Caco-2 (cell line): ENCODE data around the gene MCAM. TPM values are rescaled to one million over a fixed set of nuclear protein-coding genes. Genes with fewer than 3 reads are reported as not detected.

Experiments
- Bru-seq: library from RNA; stranded (reverse); fragments of 400-500 nt; gene quantifications from one replicate; lab custom pipeline; 2021; lab: Mats Ljungman, UMichigan
- BruChase-seq, 2 experiments: library from RNA; stranded (reverse); fragments of 400-500 nt; gene quantifications; one replicate each; lab custom pipeline; 2021; lab: Mats Ljungman, UMichigan
- BruUV-seq: library from RNA; stranded (reverse); fragments of 400-500 nt; replicated peaks from 2 replicates; lab custom pipeline; 2021; lab: Mats Ljungman, UMichigan
- CTCF ChIA-PET: fragments of 300-600 bp; sonication (Branson Sonifier 250); formaldehyde crosslinking; loops from one replicate; lab custom pipeline; 2022; ENCODE audit warnings: antibody characterized with exemption; lab: Charles Lee
- POLR2A ChIA-PET: fragments of 300-600 bp; sonication (Branson Sonifier 250); formaldehyde crosslinking; loops from one replicate; lab custom pipeline; 2022; ENCODE audit warnings: antibody characterized with exemption; lab: Charles Lee
- DNase-seq, 2 experiments: peaks; one replicate each; pipeline versions ENCODE4 v3.0.0 to v3.0.0-alpha.2; 2020 to 2022
- H3K27me3 ChIP-seq: replicated peaks from 2 replicates; pipeline ENCODE4 v1.6.0; 2011; ENCODE audit warnings: low read length; ENCODE audit not compliant: control insufficient read depth, insufficient read depth
- H3K36me3 ChIP-seq: 2 replicates; pipeline ENCODE4 v1.5.1; 2011; ENCODE audit warnings: low read length; ENCODE audit not compliant: control insufficient read depth, insufficient read depth
- H3K4me1 ChIP-seq: fragments of 250-450 bp; sonication (Bioruptor Pico); 2 replicates; pipeline ENCODE4 v1.5.1; 2020; ENCODE audit warnings: mild to moderate bottlenecking
- H3K4me3 ChIP-seq: 2 replicates; pipeline ENCODE4 v1.5.1; 2011; ENCODE audit warnings: low read depth, mild to moderate bottlenecking, control low read depth, low read length
- H3K9me3 ChIP-seq: fragments of 250-450 bp; sonication (Bioruptor Pico); 2 replicates; pipeline ENCODE4 v1.5.1; 2020; ENCODE audit warnings: mild to moderate bottlenecking, moderate library complexity
- H3K27ac Mint-ChIP-seq: one replicate; pipeline ENCODE4 v1.8.0; 2022; ENCODE audit warnings: mixed read lengths; ENCODE audit not compliant: unreplicated experiment
- H3K27me3 Mint-ChIP-seq: one replicate; pipeline ENCODE4 v1.8.0; 2022; ENCODE audit warnings: mixed read lengths; ENCODE audit not compliant: insufficient read depth, unreplicated experiment
- H3K36me3 Mint-ChIP-seq: one replicate; pipeline ENCODE4 v1.8.0; 2022; ENCODE audit warnings: mild to moderate bottlenecking, mixed read lengths; ENCODE audit not compliant: insufficient read depth, unreplicated experiment
- H3K4me1 Mint-ChIP-seq: one replicate; pipeline ENCODE4 v1.8.0; 2022; ENCODE audit warnings: low read depth, mixed read lengths; ENCODE audit not compliant: unreplicated experiment
- H3K4me3 Mint-ChIP-seq: one replicate; pipeline ENCODE4 v1.8.0; 2022; ENCODE audit warnings: mild to moderate bottlenecking, moderate library complexity, mixed read lengths; ENCODE audit not compliant: unreplicated experiment
- H3K9me3 Mint-ChIP-seq: one replicate; pipeline ENCODE4 v1.8.0; 2022; ENCODE audit warnings: mixed read lengths; ENCODE audit not compliant: unreplicated experiment
- intact Hi-C: fragments of 100-400 bp; cut with micrococcal nuclease; formaldehyde crosslinking; loops from one replicate; pipeline ENCODE4 v1.10.0; 2022; ENCODE audit not compliant: unreplicated experiment
- long read RNA-seq: library from polyadenylated mRNA; stranded (forward); transcript quantifications from one replicate; pipeline ENCODE4 v2.0.0, GENCODE V29; 2022
- total RNA-seq: library from RNA; stranded (reverse); gene quantifications from 2 replicates; pipeline ENCODE4 v1.2.3, GENCODE V29; 2022
- TF ChIP-seq, protein P1 (sequence below), 2 experiments: fragments of 200-600 bp in 1 of 2; IDR thresholded peaks; 1 replicate in 1 of 2; 2 replicates in 1 of 2; pipeline versions ENCODE4 v1.5.1 to v1.8.0; 2011 to 2022; ENCODE audit warnings: antibody characterized with exemption in 1 of 2, control low read depth in 1 of 2, inconsistent platforms in 1 of 2, low read depth in 1 of 2, low read length in 1 of 2, mild to moderate bottlenecking in 1 of 2, moderate library complexity in 1 of 2; ENCODE audit not compliant: insufficient read depth in 1 of 2, severe bottlenecking in 1 of 2, unreplicated experiment in 1 of 2

Gene MCAM, protein sequence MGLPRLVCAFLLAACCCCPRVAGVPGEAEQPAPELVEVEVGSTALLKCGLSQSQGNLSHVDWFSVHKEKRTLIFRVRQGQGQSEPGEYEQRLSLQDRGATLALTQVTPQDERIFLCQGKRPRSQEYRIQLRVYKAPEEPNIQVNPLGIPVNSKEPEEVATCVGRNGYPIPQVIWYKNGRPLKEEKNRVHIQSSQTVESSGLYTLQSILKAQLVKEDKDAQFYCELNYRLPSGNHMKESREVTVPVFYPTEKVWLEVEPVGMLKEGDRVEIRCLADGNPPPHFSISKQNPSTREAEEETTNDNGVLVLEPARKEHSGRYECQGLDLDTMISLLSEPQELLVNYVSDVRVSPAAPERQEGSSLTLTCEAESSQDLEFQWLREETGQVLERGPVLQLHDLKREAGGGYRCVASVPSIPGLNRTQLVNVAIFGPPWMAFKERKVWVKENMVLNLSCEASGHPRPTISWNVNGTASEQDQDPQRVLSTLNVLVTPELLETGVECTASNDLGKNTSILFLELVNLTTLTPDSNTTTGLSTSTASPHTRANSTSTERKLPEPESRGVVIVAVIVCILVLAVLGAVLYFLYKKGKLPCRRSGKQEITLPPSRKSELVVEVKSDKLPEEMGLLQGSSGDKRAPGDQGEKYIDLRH
- total RNA-seq (8.3 and 9.8 TPM in 2 replicates), Bru-seq, nascent RNA (percentile 39 among the genes with signal in this experiment), BruChase-seq, experiment 1, labeled RNA remaining after a 2-hour chase (percentile 52 among the genes with signal in this experiment), BruChase-seq, experiment 2, labeled RNA remaining after a 6-hour chase (percentile 68 among the genes with signal in this experiment)
- long read RNA-seq, partial matches to known transcripts = 0 of 4 reads
- long read RNA-seq, other reads (novel, unspliced or antisense) = 3 of 4 reads

DNA sequence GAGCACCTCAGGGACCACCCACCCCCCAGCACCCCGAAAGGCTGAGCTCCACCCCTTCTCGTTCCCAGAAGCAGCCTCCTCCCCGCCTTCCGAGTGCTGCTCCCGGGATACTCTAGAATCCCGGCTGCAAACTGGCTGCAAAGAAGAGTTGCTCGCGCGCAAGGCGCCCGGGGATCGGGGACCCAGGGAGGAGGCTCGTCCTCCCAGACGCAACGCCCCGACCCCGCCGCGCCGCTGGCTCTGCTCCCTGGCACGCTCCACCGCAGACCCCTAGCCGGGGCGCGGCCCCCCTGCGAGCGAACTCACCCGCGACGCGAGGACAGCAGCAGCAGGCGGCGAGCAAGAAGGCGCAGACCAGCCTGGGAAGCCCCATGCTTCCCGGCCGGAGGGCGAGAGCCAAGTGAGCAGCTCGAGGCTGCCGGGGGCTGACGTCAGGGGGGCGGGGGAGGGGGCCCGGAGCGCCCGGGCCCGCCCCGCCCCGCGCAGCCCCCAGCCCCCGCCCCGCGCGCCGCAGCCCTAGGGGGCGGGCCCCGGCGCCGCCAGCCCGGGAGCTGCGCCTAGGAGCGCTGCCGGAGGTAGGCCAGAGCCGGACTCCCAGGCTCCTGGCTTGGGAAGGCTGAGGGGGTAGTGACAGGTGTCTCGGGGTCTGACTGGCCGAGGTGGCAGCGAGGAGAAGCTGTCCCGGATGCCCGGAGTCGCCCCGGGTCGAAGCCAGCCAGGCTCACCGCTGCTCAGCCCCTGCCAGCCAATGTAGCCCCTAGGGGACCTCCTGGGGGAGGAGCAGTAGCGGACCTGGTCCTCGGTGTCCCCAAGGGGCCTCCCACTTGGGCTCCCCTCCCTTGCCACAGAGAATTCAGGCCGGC is at the start of gene MCAM:
Gene MCAM, minus strand, starts transcription at position 402 of the 863 bp plus-strand sequence. Its CDS starts 29 bp downstream, at position 373.
- H3K27ac Mint-ChIP-seq = no peak within 1 kb of the TSS
- no TSS peak for BruUV-seq
- Histone ChIP-seq H3K4me3 (peak within 1 kb of the TSS; percentile 58), H3K27me3 (peaks cover 7% of the 10 kb centered on the region), H3K9me3 (no peaks in the 10 kb centered on the region), H3K36me3 (no peaks in the 10 kb centered on the region), H3K4me1 (peaks cover 34% of the 10 kb centered on the region)
- ChIA-PET POLR2A (interaction anchor here (0.5 to 1.0 kb wide), 4 partner anchors 21 to 210 kb away, joined by 3 to 5 read pairs (median 4); partner anchors contain the start of genes C2CD2L and CBL), CTCF (interaction anchor here (0.8 to 2.1 kb wide), 3 partner anchors 21 to 158 kb away, joined by 3 to 9 read pairs (median 4); no protein-coding TSS in a partner anchor)
- H3K4me3 Mint-ChIP-seq = peak within 1 kb of the TSS; percentile 76
- no peaks in the 10 kb centered on the region for H3K4me1 Mint-ChIP-seq
- intact Hi-C loops = loop anchor here (10.0 kb wide), 1 partner anchor 112 kb away; the partner anchor contains the start of gene CBL
- peaks cover 5% of the 10 kb centered on the region for H3K36me3 Mint-ChIP-seq
- H3K9me3 Mint-ChIP-seq = no peaks in the 10 kb centered on the region
- DNase-seq = peak; percentile 45 to 55
- peaks cover 5% of the 10 kb centered on the region for H3K27me3 Mint-ChIP-seq
- TF ChIP-seq, protein P1, sequence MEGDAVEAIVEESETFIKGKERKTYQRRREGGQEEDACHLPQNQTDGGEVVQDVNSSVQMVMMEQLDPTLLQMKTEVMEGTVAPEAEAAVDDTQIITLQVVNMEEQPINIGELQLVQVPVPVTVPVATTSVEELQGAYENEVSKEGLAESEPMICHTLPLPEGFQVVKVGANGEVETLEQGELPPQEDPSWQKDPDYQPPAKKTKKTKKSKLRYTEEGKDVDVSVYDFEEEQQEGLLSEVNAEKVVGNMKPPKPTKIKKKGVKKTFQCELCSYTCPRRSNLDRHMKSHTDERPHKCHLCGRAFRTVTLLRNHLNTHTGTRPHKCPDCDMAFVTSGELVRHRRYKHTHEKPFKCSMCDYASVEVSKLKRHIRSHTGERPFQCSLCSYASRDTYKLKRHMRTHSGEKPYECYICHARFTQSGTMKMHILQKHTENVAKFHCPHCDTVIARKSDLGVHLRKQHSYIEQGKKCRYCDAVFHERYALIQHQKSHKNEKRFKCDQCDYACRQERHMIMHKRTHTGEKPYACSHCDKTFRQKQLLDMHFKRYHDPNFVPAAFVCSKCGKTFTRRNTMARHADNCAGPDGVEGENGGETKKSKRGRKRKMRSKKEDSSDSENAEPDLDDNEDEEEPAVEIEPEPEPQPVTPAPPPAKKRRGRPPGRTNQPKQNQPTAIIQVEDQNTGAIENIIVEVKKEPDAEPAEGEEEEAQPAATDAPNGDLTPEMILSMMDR (IDR thresholded peaks at IDR 0.05; ENCODE audit: insufficient read depth in 1 of 2, low read depth in 1 of 2, low read length in 1 of 2, severe bottlenecking in 1 of 2, unreplicated experiment in 1 of 2) = no peak

DNA sequence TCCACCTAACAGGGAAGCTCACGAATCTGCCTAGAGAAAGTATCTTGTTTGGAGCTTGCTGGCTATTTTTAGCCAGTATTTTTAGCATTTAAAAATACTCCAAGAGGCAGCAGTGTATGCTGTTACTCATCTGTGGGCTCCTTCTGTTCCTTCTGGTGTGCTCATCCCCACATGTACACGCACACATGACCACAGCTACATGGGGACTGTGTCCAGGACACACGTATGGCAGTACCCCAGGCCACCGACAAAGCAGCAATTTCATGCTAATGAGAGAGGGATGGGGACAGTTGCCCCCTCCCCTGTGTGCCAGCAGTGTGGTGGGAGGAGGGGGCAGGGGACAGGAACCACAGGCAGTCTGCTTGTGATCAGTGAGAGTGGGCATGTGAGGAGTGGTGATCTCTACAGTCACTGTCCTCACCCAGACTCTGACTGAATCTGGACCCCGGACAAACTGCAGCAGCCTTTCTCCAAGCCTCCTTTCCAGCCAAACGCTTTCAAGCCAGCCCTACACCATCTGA is 48.2 kb upstream of the MCAM start:
- H3K4me3 ChIP-seq = no peak overlapping the region
- Mint-ChIP-seq H3K27ac (peak overlapping the region; percentile 67), H3K4me1 (peaks cover 78% of the 10 kb centered on the region), H3K9me3 (no peaks in the 10 kb centered on the region), H3K4me3 (peak overlapping the region; percentile 77), H3K36me3 (peaks cover 7% of the 10 kb centered on the region), H3K27me3 (no peaks in the 10 kb centered on the region)
- DNase-seq = no peak
- no peaks in the 10 kb centered on the region for H3K27me3 ChIP-seq
- intact Hi-C loops = no loop called here
- H3K36me3 ChIP-seq = no peaks in the 10 kb centered on the region
- no peaks in the 10 kb centered on the region for H3K9me3 ChIP-seq
- TF ChIP-seq, protein P1 (IDR thresholded peaks at IDR 0.05; ENCODE audit: insufficient read depth in 1 of 2, low read depth in 1 of 2, low read length in 1 of 2, severe bottlenecking in 1 of 2, unreplicated experiment in 1 of 2) = no peak
- POLR2A ChIA-PET = interaction anchor here (0.9 kb wide), 1 partner anchor 31 kb away, joined by 4 read pairs; the partner anchor contains the start of gene RNF26
- CTCF ChIA-PET = interaction anchor here (1.4 to 1.5 kb wide), 2 partner anchors 26 to 159 kb away, joined by 11 to 12 read pairs; partner anchors contain the start of gene CBL
- peaks cover 86% of the 10 kb centered on the region for H3K4me1 ChIP-seq
- BruUV-seq = no TSS peak
